ENCODE data around the gene MAN1B1.

MAN1B1 gene

GRCh38 chr9:137073992-137074399 lies 12.8 kb upstream of the MAN1B1 start:
- no peak overlapping the region for H3K4me3 ChIP-seq (ENCODE audit: low read length)
- H3K9me2 ChIP-seq (replicated peaks; ENCODE audit: insufficient read depth, low read length), result no peaks in the 10 kb centered on the region
- peaks cover 4% of the 10 kb centered on the region; the same call in 1 of the 2 replicates for H3F3A ChIP-seq (ENCODE audit: insufficient read depth, low read length)
- H2AFZ ChIP-seq (ENCODE audit: low read length), result no peak overlapping the region
- TF ChIP-seq EZH2 (optimal IDR thresholded peaks at IDR 0.05; ENCODE audit: low read depth, low read length) (no peak), EZH2phosphoT487 (IDR thresholded peaks at IDR 0.05; ENCODE audit: low read length) (no peak), CTCF (IDR thresholded peaks at IDR 0.05; ENCODE audit: low read length) (no peak)
- no peaks in the 10 kb centered on the region for H3K27me3 ChIP-seq (replicated peaks; ENCODE audit: insufficient read depth, low read length)
- H3K4me1 ChIP-seq (ENCODE audit: low read length), result peaks cover 16% of the 10 kb centered on the region; the same call in 1 of the 2 replicates
- no peaks in the 10 kb centered on the region for H4K20me1 ChIP-seq (ENCODE audit: insufficient read depth, low read length)
- no peaks in the 10 kb centered on the region for H3K9me3 ChIP-seq (replicated peaks; ENCODE audit: insufficient read depth, low read length)
- peaks cover 21% of the 10 kb centered on the region for H3K79me2 ChIP-seq (ENCODE audit: low read length)
- H3K27ac ChIP-seq (ENCODE audit: low read length), result no peak overlapping the region
- H3K36me3 ChIP-seq (replicated peaks; ENCODE audit: insufficient read depth, low read length), result no peaks in the 10 kb centered on the region
- H3K4me2 ChIP-seq (ENCODE audit: low read depth, low read length), result no peak overlapping the region
- no peak overlapping the region for H3K9ac ChIP-seq (ENCODE audit: low read length)
- DNase-seq, result no peak

DNA sequence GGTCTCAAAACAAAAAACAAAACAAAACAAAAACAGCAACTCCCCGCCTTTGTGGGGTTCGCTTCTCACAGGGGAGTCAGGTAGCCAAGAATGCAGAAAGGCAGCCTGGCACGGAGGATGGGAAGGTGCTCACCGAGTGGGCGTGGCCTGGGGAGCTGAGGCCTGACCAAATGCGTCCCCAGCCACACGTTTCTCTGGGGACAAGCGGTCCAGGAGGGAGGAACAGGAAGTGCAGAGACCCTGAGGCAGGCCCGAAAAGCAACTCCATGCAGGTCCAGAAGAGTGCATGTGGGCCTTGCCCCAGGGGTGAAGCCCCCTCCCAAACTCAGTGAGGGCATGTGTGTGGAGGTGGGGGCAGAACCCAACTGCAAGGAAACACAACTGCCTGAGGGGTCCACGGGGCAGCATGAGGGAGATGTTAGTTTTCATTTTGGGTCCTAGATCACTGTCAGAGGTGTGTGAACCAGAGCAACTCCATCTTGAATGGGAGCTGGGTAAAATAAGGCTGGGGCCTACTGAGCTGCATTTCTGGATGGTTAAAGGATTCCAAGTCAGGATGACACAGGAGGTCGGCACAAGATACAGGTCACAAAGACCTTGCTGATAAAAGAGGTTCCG lies 12.0 kb upstream of the MAN1B1 start:
- Histone ChIP-seq H3K79me2 (ENCODE audit: low read length) (peaks cover 21% of the 10 kb centered on the region), H4K20me1 (ENCODE audit: insufficient read depth, low read length) (no peaks in the 10 kb centered on the region), H3K9ac (ENCODE audit: low read length) (no peak overlapping the region), H3K27ac (ENCODE audit: low read length) (no peak overlapping the region), H3K4me1 (ENCODE audit: low read length) (peaks cover 12% of the 10 kb centered on the region; the same call in 1 of the 2 replicates), H3K27me3 (replicated peaks; ENCODE audit: insufficient read depth, low read length) (no peaks in the 10 kb centered on the region), H3K9me2 (replicated peaks; ENCODE audit: insufficient read depth, low read length) (no peaks in the 10 kb centered on the region), H2AFZ (ENCODE audit: low read length) (no peak overlapping the region), H3K9me3 (replicated peaks; ENCODE audit: insufficient read depth, low read length) (no peaks in the 10 kb centered on the region), H3K4me3 (ENCODE audit: low read length) (no peak overlapping the region), H3K4me2 (ENCODE audit: low read depth, low read length) (no peak overlapping the region), H3F3A (ENCODE audit: insufficient read depth, low read length) (peaks cover 4% of the 10 kb centered on the region; the same call in 1 of the 2 replicates), H3K36me3 (replicated peaks; ENCODE audit: insufficient read depth, low read length) (peaks cover 2% of the 10 kb centered on the region; the same call in 1 of the 2 replicates)
- no peak for DNase-seq
- TF ChIP-seq EZH2phosphoT487 (IDR thresholded peaks at IDR 0.05; ENCODE audit: low read length) (no peak), EZH2 (optimal IDR thresholded peaks at IDR 0.05; ENCODE audit: low read depth, low read length) (no peak), CTCF (IDR thresholded peaks at IDR 0.05; ENCODE audit: low read length) (no peak)

DNA sequence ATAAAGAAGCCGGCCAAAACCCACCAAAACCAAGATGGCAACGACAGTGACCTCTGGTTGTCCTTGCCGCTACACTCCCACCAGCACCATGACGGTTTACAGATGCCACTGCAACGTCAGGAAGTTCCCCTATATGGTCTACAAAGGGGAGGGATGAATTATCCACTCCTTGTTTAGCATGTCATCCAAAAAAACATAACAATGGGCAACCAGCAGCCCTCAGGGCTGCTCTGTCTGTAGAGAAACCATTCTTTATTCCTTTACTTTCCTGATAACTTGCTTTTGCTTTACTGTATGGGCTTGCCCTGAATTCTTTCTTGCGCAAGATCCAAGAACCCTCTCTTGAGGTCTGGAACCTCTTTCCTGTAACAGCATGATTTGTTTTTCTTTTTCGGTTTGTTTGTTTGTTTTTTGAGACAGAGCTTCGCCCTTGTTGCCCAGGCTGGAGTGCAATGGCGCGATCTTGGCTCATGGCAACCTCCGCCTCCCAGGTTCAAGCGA lies 11.5 kb upstream of the MAN1B1 start:
- no peaks in the 10 kb centered on the region for H4K20me1 ChIP-seq (ENCODE audit: insufficient read depth, low read length)
- no peak overlapping the region for H2AFZ ChIP-seq (ENCODE audit: low read length)
- peaks cover 3% of the 10 kb centered on the region; the same call in 1 of the 2 replicates for H3K36me3 ChIP-seq (replicated peaks; ENCODE audit: insufficient read depth, low read length)
- no peaks in the 10 kb centered on the region for H3K9me2 ChIP-seq (replicated peaks; ENCODE audit: insufficient read depth, low read length)
- no peak overlapping the region for H3K4me2 ChIP-seq (ENCODE audit: low read depth, low read length)
- TF ChIP-seq CTCF (IDR thresholded peaks at IDR 0.05; ENCODE audit: low read length) (no peak), EZH2phosphoT487 (IDR thresholded peaks at IDR 0.05; ENCODE audit: low read length) (no peak), EZH2 (optimal IDR thresholded peaks at IDR 0.05; ENCODE audit: low read depth, low read length) (no peak)
- no peak for DNase-seq
- no peaks in the 10 kb centered on the region for H3K9me3 ChIP-seq (replicated peaks; ENCODE audit: insufficient read depth, low read length)
- no peak overlapping the region for H3K9ac ChIP-seq (ENCODE audit: low read length)
- H3K4me1 ChIP-seq (ENCODE audit: low read length), result peaks cover 12% of the 10 kb centered on the region; the same call in 1 of the 2 replicates
- H3K27ac ChIP-seq (ENCODE audit: low read length), result no peak overlapping the region
- H3K27me3 ChIP-seq (replicated peaks; ENCODE audit: insufficient read depth, low read length), result no peaks in the 10 kb centered on the region
- no peak overlapping the region for H3K4me3 ChIP-seq (ENCODE audit: low read length)
- H3F3A ChIP-seq (ENCODE audit: insufficient read depth, low read length), result peaks cover 4% of the 10 kb centered on the region; the same call in 1 of the 2 replicates
- peaks cover 24% of the 10 kb centered on the region for H3K79me2 ChIP-seq (ENCODE audit: low read length)

All from MM.1S (cell line).